HG03354 (cell line): ENCODE results near the gene CCNL2.
"Not testable (repeated sequence)": the region's sequence is repeated elsewhere in the genome, so short reads cannot be mapped to it uniquely, and the experiment has no call there.

ENCODE experiments used
- ATAC-seq: cut with Tn5 transposase; IDR thresholded peaks from one replicate; pipeline ENCODE4 v1.9.1; 2021; ENCODE audit warnings: mild to moderate bottlenecking; ENCODE audit not compliant: unreplicated experiment, poor library complexity, severe bottlenecking

The CCNL2 gene

GRCh38 chr1:1432951-1433803 lies 34.0 kb upstream of the CCNL2 start:
- ATAC-seq, result no peak

- no peak for ATAC-seq
Measured at GRCh38 chr1:1432274-1432950, 33.3 kb upstream of the CCNL2 start.

- ATAC-seq, result no peak
Measured at GRCh38 chr1:1431845-1432273, 32.7 kb upstream of the CCNL2 start.

GRCh38 chr1:1430992-1431844 lies 32.1 kb upstream of the CCNL2 start:
- ATAC-seq, result no peak

GRCh38 chr1:1430114-1430982 lies 31.2 kb upstream of the CCNL2 start:
- no peak for ATAC-seq

GRCh38 chr1:1429671-1430073 lies 30.5 kb upstream of the CCNL2 start:
- no peak for ATAC-seq

GRCh38 chr1:1428967-1429366 lies 29.8 kb upstream of the CCNL2 start:
- not testable (repeated sequence) for ATAC-seq

GRCh38 chr1:1428174-1428573 lies 29.0 kb upstream of the CCNL2 start:
- ATAC-seq, result no peak

- no peak for ATAC-seq
Measured at GRCh38 chr1:1427820-1428148, 28.6 kb upstream of the CCNL2 start.

- no peak for ATAC-seq
Measured at GRCh38 chr1:1427106-1427819, 28.1 kb upstream of the CCNL2 start.

GRCh38 chr1:1426496-1427105 lies 27.5 kb upstream of the CCNL2 start:
- no peak for ATAC-seq

GRCh38 chr1:1425753-1426495 lies 26.8 kb upstream of the CCNL2 start:
- ATAC-seq, result no peak

GRCh38 chr1:1425426-1425752 lies 26.3 kb upstream of the CCNL2 start:
- ATAC-seq, result no peak

- no peak for ATAC-seq
Measured at GRCh38 chr1:1424707-1425106, 25.6 kb upstream of the CCNL2 start.

GRCh38 chr1:1423245-1423597 lies 24.1 kb upstream of the CCNL2 start:
- ATAC-seq, result no peak

GRCh38 chr1:1422465-1423244 lies 23.5 kb upstream of the CCNL2 start:
- ATAC-seq, result no peak

GRCh38 chr1:1421907-1422464 lies 22.9 kb upstream of the CCNL2 start:
- no peak for ATAC-seq
